ENCODE results near the gene RNF214.

RNF214 gene

DNA sequence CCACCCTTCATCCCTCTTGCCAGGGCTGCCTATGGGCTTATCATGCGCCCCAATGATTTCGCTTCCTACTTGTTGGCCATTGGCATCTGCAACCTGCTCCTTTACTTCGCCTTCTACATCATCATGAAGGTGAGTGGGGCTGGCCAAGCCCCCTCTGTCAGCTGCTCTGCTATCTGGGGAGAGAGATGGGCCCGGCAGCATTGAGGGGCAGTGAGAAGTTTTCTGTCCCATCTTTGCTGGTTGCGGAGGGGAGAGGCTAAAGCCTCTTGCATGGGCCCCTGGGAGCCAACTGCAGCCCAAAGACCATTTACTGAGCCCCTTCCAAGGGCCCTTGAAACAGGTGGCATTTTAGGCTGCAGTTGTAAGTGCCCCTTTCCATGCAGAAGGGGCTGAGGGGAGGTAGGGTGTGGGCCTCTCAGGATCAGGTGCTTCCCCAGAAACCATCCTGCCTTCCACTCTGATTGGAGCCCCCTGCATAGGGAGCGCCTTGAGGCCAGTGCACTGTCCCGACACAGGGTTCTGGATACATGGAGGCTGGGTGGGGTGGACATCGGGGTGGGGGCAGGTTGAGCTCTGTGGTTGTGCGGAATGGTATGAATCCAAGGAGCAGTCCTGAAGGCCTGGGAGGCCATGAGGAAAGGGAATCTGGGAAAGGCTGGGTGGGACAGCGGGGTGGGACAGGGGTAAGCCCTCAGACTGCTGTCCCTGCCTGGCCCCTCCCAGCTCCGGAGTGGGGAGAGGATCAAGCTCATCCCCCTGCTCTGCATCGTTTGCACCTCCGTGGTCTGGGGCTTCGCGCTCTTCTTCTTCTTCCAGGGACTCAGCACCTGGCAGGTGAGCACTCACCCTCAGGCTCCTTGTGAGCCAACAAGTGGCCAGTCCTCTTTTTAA, 39.1 kb upstream of the RNF214 start:
- in situ Hi-C loops (cut with HindIII; ENCODE audit: low sequenced_read_pairs) = no loop called here

DNA sequence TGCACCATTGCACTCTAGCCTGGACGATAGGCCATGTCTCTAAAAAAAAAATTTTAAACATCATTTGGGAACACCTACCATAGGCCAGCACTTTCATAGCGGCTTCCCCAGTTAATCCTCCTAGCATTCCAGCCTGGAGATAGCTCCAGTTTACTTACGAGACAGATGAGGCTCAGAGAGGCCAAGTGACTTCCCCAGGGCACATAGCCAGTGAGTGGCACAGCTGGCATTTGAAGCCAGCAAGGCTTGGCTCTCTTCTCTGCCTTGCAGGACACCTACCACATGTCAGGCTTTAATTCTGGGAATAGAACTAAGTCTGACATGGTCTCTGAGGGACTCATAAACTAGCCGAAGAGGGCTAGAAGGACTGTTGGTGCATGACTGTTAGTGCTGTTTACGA, 38.2 kb upstream of the RNF214 start:
- TF ChIP-seq, protein P1, sequence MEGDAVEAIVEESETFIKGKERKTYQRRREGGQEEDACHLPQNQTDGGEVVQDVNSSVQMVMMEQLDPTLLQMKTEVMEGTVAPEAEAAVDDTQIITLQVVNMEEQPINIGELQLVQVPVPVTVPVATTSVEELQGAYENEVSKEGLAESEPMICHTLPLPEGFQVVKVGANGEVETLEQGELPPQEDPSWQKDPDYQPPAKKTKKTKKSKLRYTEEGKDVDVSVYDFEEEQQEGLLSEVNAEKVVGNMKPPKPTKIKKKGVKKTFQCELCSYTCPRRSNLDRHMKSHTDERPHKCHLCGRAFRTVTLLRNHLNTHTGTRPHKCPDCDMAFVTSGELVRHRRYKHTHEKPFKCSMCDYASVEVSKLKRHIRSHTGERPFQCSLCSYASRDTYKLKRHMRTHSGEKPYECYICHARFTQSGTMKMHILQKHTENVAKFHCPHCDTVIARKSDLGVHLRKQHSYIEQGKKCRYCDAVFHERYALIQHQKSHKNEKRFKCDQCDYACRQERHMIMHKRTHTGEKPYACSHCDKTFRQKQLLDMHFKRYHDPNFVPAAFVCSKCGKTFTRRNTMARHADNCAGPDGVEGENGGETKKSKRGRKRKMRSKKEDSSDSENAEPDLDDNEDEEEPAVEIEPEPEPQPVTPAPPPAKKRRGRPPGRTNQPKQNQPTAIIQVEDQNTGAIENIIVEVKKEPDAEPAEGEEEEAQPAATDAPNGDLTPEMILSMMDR (IDR thresholded peaks at IDR 0.05; ENCODE audit: low read depth, low read length, missing control alignments) = no peak
- DNase-seq (ENCODE audit: low read depth) = no peak
- in situ Hi-C loops (cut with HindIII; ENCODE audit: low sequenced_read_pairs) = no loop called here
- no peak overlapping the region for H3K4me3 ChIP-seq (ENCODE audit: low read depth, low read length)

More for the DNA sequence above, 39.1 kb upstream of the RNF214 start:
- TF ChIP-seq, protein P1 (IDR thresholded peaks at IDR 0.05; ENCODE audit: low read depth, low read length, missing control alignments) = no peak
- no peak overlapping the region for H3K4me3 ChIP-seq (ENCODE audit: low read depth, low read length)
- DNase-seq (ENCODE audit: low read depth) = no peak

DNA sequence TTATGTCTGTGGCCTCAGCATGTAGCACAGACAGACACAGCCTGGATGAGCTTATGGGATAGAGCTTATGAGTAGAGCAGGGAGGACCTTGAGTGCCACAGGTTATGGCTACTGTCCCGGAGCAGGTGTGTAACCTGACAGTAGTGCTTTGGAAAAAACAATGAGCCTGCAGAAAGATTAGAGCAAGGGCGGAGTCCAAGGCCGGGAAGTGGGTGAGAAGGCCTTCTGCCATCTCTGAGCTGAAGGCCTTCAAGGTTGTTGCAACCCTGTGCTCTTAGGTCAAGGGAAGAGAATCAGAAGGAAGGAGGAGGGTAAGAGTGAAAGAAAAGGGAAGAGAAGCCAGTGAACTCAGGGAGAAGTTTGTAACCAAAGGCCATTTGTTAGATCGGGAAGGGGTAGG, 37.2 kb upstream of the RNF214 start:
- DNase-seq (ENCODE audit: low read depth) = no peak
- TF ChIP-seq, protein P1 (IDR thresholded peaks at IDR 0.05; ENCODE audit: low read depth, low read length, missing control alignments) = no peak
- in situ Hi-C loops (cut with HindIII; ENCODE audit: low sequenced_read_pairs) = no loop called here
- no peak overlapping the region for H3K4me3 ChIP-seq (ENCODE audit: low read depth, low read length)

DNA sequence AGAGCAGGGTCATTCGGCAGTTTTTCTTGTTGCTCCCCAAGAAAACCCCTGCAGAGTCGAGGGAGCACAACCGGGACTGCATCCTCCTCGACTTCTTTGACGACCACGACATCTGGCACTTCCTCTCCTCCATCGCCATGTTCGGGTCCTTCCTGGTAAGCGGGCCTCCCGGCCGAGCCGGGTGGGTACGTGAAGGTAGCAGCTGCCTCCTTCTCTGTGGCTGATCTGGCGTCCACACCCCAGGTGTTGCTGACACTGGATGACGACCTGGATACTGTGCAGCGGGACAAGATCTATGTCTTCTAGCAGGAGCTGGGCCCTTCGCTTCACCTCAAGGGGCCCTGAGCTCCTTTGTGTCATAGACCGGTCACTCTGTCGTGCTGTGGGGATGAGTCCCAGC, 36.7 kb upstream of the RNF214 start:
- TF ChIP-seq, protein P1 (IDR thresholded peaks at IDR 0.05; ENCODE audit: low read depth, low read length, missing control alignments) = no peak
- in situ Hi-C loops (cut with HindIII; ENCODE audit: low sequenced_read_pairs) = no loop called here
- no peak for DNase-seq (ENCODE audit: low read depth)
- no peak overlapping the region for H3K4me3 ChIP-seq (ENCODE audit: low read depth, low read length)

DNA sequence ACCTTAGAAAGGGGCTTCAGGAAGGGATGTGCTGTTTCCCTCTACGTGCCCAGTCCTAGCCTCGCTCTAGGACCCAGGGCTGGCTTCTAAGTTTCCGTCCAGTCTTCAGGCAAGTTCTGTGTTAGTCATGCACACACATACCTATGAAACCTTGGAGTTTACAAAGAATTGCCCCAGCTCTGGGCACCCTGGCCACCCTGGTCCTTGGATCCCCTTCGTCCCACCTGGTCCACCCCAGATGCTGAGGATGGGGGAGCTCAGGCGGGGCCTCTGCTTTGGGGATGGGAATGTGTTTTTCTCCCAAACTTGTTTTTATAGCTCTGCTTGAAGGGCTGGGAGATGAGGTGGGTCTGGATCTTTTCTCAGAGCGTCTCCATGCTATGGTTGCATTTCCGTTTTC, 35.5 kb upstream of the RNF214 start:
- TF ChIP-seq, protein P1 (IDR thresholded peaks at IDR 0.05; ENCODE audit: low read depth, low read length, missing control alignments) = no peak
- no peak overlapping the region for H3K4me3 ChIP-seq (ENCODE audit: low read depth, low read length)
- in situ Hi-C loops (cut with HindIII; ENCODE audit: low sequenced_read_pairs) = no loop called here
- DNase-seq (ENCODE audit: low read depth) = no peak

DNA sequence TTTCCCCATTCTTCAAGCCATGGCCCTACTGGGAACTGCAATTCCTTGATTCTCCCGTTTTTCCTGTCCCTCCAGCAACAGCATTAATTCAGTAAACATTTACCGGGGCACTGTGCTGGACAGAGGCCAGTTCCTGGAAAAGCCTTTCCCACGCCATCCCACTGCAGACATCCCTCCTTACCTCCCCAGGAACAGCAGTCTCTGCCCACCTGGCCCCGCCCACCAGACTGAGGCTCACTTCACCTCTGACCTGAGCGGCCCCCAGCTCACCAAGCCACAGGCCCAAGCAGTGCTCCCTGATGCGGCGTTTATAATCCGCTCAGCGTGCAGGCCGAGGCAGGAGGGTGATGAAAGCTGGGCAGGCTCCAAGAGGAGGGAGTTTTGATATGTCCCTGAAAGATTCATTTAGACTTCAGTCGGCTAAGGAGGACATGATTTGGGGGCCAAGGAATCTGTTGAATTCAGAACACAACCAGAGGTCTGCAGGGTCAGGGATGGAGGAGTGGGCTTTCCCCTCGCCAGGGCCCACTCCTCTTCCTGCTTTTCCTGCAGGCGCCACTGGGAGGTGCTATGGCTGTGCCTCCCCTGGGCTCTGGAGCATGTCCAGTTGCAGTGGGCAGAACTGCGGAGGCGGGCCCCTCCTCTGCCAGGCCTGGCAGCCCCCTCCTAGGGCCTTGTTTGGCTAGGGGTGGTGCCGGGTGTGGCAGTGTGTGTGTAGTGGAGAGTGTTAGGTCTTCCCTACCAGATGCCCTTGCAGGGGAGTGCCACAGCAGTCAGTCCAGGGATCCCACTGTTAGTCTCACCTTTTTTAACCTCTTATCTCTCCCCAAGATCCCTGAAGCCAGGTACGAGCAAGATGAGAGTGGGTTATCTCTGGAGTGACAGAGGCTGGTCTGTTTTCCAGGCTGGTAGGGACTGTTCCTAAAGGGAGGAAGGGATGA, 34.7 kb upstream of the RNF214 start:
- in situ Hi-C loops (cut with HindIII; ENCODE audit: low sequenced_read_pairs) = no loop called here

More for the DNA sequence above, 34.7 kb upstream of the RNF214 start:
- TF ChIP-seq, protein P1 (IDR thresholded peaks at IDR 0.05; ENCODE audit: low read depth, low read length, missing control alignments) = peak; percentile 53
- no peak for DNase-seq (ENCODE audit: low read depth)
- no peak overlapping the region for H3K4me3 ChIP-seq (ENCODE audit: low read depth, low read length)

All from astrocyte of the cerebellum (primary cell).